VCaP (cell line): ENCODE data around the gene MS4A2.
"Not testable (repeated sequence)": the region's sequence is repeated elsewhere in the genome, so short reads cannot be mapped to it uniquely, and the experiment has no call there.

Experiments
- H3K27ac ChIP-seq: fragments of 450-650 bp; 2 replicates; pipeline ENCODE4 v1.5.1; 2017
- TF ChIP-seq, protein P1 (sequence below): fragments of 450-650 bp; conservative IDR thresholded peaks from 2 replicates; pipeline ENCODE4 v1.5.1; 2017; ENCODE audit warnings: mild to moderate bottlenecking, moderate library complexity

Gene MS4A2

DNA sequence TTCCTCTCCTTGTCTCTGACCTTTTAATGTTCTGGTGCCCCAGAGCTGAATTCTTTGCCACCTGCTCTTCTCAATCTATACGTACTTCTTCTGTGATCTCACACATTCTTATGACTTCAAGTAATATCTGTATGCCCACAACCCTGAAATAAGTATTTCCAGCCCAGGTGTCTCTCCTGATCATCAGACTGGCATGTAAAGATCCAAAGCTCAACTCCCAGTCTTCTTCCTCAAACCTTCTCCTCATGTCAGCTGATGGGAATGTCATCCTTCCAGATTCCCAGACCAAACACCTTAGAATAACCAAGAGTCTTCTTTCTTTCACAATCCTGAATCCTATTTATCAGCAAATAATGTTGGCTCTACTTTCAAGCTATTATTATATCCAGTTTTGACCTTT, 22.7 kb upstream of the MS4A2 start:
- no peak overlapping the region for H3K27ac ChIP-seq
- TF ChIP-seq, protein P1, sequence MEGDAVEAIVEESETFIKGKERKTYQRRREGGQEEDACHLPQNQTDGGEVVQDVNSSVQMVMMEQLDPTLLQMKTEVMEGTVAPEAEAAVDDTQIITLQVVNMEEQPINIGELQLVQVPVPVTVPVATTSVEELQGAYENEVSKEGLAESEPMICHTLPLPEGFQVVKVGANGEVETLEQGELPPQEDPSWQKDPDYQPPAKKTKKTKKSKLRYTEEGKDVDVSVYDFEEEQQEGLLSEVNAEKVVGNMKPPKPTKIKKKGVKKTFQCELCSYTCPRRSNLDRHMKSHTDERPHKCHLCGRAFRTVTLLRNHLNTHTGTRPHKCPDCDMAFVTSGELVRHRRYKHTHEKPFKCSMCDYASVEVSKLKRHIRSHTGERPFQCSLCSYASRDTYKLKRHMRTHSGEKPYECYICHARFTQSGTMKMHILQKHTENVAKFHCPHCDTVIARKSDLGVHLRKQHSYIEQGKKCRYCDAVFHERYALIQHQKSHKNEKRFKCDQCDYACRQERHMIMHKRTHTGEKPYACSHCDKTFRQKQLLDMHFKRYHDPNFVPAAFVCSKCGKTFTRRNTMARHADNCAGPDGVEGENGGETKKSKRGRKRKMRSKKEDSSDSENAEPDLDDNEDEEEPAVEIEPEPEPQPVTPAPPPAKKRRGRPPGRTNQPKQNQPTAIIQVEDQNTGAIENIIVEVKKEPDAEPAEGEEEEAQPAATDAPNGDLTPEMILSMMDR, result no peak

DNA sequence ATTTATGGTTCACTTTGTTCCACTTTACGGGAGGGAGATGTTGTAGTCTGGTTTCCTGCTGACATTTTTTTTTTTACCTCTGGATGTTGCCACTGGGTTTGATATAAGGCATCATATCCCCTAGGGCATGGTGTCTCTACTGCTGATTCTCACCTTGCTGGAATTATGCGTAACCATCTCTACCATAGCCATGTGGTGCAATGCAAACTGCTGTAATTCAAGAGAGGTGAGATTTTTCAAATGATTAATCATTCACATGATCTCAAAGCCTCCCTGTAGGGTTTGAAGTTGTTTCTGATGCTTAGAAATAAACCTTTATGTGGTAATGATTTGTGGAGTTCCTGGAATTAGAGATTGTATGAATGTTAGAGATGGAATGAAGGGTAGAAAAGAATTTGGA, 19.0 kb upstream of the MS4A2 start:
- TF ChIP-seq, protein P1, result no peak
- no peak overlapping the region for H3K27ac ChIP-seq

DNA sequence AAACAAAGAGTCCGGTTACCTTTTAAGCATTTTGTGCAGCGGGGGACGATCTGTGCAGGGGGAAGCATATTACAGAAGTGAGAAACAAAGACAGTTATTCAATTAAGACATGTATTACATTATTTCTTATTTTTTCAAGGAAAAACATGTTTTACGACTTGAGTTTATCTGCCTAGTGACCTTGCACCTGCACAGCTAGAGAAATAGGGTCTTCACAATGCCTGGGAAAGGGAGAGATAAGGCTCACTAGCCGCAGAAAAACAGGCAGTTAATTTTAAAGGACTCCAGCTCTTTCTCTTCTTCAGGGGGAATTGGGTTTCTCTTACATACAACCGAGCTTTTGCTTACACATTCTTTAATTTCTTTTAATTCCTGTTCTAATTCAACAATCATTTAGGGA, 16.8 kb upstream of the MS4A2 start:
- H3K27ac ChIP-seq, result not testable (repeated sequence)

DNA sequence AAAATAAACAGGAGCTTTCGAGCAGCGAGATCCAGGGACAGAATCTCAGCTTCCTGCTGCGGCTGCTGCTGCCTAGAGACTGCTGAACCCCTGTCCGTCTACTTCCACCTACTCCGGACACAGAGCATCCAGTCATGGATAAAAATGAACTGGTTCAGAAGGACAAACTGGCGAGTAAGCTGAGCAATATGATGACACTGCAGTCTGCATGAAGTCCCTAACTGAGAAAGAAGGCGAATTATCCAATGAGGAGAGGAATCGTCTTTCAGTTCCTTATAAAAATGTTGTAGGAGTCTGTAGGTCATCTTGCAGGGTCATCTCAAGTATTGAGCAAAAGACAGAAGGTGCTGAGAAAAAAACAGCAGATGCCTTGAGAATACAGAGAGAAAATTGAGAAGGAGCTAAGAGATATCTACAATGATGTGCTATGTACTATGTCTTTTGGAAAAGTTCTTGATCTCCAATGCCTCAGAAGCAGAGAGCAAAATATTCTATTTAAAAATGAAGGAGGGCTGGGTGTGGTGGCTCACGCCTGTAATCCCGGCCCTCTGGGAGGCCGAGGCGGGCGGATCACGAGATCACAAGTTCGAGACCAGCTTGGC, 11.1 kb upstream of the MS4A2 start:
- TF ChIP-seq, protein P1, result no peak
- H3K27ac ChIP-seq, result no peak overlapping the region

DNA sequence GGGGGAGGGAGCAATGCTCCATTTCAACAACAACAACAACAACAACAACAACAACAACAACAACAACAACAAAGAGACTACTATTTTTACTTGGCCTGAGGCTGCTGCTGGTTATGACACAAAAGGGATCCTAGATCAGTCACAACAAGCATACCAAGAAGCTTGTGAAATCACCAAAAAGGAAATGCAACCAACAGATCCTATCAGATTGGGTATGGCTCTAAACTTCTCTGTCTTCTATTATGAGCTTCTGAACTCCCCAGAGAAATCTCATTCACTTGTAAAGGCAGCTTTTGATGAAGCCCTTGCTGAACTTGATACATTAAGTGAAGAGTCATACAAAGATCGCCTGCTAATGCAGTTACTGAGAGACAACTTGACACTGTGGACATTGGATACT, 10.5 kb upstream of the MS4A2 start:
- H3K27ac ChIP-seq, result no peak overlapping the region
- TF ChIP-seq, protein P1, result no peak

DNA sequence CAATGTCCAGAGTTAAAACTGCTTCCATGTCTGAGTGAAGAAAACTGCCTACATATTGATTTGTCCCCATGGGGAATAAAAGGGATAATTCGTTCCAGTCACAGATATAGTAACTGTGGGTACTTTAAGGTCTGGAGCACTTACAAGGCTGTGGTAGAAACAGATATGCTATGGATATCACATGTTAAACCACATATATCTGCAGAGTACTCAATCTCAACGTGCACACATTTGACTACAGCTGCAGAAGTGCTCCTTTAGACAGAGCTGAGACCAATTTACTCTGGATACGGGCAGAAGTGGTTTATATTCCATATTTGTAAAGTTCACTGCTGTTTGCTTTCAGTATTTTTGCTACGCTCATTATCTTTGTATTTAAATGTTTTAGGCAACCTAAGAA, 9.7 kb upstream of the MS4A2 start:
- TF ChIP-seq, protein P1, result no peak

DNA sequence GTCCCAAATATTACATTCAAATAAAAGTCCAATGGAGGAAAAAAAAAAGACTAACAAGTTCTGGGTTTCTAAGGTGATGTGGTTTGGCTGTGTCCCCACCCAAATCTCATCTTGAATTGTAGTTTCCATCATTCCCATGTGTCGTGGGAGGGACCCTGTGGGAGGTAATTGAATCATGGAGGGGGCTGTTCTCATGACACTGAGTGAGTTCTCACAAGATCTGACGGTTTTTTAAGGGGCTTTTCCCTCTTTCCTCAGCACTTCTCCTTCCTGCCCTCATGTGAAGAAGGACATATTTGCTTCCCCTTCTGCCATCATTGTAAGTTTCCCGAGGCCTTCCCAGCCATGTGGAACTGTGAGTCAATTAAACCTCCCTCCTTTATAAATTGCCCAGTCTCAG, 7.9 kb upstream of the MS4A2 start:
- H3K27ac ChIP-seq, result no peak overlapping the region
- TF ChIP-seq, protein P1, result no peak

More for the DNA sequence above, 9.7 kb upstream of the MS4A2 start:
- H3K27ac ChIP-seq, result no peak overlapping the region

DNA sequence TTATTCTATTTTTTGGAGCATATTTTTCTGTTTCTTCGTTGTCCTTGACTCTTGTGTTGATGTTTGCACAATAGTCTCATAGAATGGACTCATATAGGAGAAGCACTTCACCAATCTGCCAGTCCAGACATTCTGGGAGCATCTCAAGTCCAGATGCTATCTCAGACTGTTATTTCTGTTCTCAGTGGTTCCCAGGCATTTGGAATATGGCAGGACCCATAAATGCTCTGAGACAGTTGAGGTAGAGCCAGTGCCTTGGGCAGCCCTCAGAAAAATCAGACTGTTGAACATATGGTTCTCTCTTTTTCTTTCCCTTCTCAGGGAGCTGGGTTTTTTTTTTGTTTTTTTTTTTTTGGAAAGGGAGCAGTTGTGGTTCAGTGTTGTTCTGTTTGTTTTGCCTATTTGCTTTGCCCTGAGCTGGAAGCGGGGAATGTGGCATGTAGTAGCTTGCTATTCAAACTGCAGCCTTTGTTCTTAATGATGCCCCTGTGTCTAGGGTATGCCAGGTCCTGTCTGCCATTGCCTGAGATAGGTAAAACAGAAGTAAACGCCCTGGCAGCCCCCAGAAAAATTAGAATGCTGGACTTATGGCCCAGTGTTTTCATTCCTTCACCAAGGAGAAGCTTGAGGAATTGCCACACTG, 3.7 kb upstream of the MS4A2 start:
- H3K27ac ChIP-seq, result no peak overlapping the region
- TF ChIP-seq, protein P1, result no peak
